Stimulated activated naive CD4-positive, alpha-beta T cell (primary cell): Measurements from ENCODE around the gene DCLK2.

ENCODE experiments used
- DNase-seq, 6 experiments: peaks; one replicate each; lab custom pipeline; 2025; lab: John Stamatoyannopoulos, UW

The DCLK2 gene

DNA sequence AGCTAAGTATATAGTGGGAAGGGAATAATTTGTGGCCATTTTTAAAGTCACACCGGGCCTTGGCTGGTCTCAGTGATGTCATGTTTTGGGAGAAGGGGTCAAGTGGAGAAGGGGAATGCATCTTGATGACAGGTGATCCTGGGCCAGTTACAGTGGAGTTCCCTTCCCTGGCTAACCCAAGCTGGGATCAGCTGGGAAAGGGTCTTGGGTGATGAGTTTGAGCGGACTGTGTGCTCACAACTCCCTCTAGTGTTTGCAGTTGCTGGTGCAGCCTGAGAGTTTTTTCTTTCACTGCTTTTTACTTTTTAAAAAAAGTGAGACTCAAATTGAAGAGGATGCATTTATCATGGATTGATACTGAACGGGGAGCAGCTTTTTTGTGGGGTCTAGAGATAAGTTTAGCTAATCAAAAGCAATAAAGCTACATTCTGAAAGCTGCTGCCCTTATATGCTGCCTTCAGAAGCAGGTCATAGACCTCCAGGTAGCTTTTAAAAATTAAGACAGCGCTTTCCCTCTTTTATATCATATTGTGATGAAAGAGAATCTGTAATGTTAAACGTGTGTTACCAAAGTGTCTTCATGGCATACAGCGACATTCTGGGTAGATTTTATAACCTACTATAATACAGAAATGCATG, 164.7 kb downstream of the DCLK2 start:
- DNase-seq = no peak

- no peak for DNase-seq
Observed at GRCh38 chr4:150243932-150244331, 165.7 kb downstream of the DCLK2 start.

GRCh38 chr4:150244600-150244999, 166.4 kb downstream of the DCLK2 start:
- no peak for DNase-seq

DNA sequence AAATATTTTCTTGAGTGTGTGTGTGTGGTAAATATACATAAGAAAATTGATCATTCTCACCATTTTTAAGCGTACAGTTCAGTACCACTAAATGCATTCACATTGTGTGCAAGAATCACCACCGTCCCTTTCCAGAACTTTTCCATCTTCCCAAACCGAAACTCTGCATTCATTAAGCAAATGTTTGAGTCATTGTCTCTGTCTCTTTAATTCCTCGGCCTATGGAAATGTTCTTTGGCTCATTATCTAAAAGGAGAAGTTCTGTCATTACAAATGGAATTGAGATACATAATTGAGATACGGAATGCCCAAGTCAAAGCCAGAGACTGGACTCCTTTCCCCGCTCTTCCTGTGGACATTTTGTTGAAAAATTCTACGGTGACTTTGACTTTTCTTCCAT, 168.9 kb downstream of the DCLK2 start:
- DNase-seq = no peak

GRCh38 chr4:150248181-150248580, 169.9 kb downstream of the DCLK2 start:
- no peak for DNase-seq

DNA sequence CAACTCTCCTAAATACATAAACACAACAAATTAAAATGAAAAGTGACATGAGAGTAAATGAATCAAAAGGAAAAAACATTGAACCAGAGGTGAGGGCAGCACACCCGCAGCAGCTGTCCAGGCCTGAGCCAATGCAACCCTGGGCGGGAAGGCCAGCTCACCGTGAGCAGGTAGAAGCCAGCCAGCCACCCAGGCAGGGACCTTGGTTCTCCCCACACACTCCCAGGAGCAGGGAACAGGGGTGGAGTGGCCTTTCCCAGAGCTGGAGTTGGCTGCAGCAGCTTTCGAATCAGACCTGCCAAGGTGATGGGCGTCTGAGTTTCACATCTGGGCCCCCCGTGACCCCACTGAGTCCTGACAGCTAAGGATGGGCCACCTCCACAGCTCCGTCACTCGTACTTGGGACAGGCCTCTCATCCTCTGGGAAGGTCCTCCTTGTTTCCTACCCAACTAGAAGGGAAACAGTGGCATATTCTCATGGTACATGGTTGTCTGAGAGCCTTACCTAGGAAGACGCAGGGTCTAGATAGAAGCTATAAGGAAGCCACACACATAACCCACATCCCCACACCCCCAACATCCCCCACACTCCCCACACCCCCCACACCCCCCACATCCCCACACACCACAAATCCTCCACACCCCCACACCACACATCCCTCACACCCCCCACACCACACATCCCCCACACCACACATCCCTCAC, 172.2 kb downstream of the DCLK2 start:
- DNase-seq = no peak

DNA sequence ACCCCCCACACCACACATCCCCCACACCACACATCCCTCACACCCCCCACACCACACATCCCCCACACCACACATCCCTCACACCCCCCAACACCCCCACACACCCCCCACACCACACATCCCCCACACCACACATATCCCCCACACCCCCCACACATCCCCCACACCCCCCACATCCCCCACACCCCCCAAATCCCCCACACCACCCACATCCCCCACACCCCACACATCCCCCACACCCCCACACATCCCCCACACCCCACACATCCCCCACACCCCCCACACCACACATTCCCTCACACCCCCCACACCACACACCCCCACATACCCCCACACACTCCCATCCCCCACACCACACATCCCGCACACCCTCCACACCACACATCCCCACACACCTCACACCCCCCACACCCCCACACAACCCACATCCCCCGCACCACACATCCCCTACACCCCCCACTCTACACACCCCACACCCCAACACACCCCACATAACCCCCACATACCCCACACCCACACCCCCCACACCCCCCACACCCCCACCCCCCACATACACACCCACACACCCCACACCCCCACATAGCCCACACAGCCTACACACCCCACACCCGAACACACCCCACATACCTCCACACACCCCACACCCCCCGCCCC, 172.9 kb downstream of the DCLK2 start:
- no peak for DNase-seq

- no peak for DNase-seq
Observed at GRCh38 chr4:150251752-150252190, 173.5 kb downstream of the DCLK2 start.

- DNase-seq = no peak
Observed at GRCh38 chr4:150252306-150252705, 174.1 kb downstream of the DCLK2 start.

DNA sequence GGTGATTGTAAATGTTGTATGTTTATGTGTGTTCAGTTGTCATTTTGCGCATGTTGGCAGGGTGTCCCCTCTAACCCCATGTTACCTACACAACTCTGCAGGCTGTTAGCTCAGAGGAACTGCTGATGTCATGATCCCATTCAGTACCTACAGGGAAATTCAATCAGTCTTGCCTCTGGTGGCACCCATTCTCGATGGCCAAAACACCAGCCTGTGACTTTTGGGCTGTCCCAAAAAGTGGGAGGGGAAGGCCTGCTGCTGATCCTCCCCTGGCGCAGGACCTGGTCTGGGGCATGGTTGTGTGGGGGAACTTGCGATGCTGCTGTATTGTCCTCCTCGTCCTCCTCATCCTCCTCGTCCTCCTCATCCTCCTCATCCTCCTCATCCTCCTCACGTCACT, 174.5 kb downstream of the DCLK2 start:
- no peak for DNase-seq

DNA sequence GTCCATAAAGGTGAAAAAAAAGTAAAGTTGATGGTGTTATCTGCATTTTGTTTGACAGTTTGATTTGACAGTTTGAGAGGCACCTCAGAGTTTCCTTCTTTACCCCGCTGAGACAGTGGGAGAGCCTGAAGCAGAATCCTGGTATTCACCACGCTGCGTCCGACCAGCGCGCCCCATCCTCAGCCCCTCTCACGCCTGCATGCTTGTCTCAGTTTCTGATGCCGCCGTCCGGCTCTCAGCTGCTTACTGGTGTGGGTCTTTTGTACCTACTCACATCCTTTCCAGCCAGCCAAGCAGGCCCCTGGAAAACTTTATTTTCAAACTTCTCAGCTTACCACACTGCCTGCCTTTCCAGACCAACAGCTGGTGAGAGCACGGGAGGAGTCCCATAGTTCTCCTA, 175.2 kb downstream of the DCLK2 start:
- no peak for DNase-seq

- DNase-seq = no peak
Observed at GRCh38 chr4:150253965-150254630, 175.9 kb downstream of the DCLK2 start.

GRCh38 chr4:150255610-150256224, 177.5 kb downstream of the DCLK2 start:
- DNase-seq = no peak

DNA sequence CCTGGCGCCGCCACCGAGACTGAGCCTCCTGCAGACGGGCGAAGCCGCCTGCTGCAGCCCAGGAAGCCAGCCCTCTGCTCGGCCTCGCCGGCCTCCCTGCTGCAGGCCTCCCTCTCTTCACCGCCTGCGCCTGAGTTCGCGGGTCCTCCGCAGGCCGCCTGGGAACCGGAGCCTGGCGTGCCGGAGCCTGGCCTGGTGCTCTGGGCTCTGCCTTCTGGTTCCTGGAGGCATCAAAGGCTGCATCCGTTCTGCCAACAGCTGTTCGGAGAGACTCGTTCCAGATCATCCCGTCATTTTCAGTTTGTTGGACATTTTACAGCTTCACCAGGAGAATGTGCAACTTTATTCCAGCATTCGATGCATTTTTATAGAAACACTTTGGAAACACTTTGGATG, 178.0 kb downstream of the DCLK2 start:
- DNase-seq = no peak

DNA sequence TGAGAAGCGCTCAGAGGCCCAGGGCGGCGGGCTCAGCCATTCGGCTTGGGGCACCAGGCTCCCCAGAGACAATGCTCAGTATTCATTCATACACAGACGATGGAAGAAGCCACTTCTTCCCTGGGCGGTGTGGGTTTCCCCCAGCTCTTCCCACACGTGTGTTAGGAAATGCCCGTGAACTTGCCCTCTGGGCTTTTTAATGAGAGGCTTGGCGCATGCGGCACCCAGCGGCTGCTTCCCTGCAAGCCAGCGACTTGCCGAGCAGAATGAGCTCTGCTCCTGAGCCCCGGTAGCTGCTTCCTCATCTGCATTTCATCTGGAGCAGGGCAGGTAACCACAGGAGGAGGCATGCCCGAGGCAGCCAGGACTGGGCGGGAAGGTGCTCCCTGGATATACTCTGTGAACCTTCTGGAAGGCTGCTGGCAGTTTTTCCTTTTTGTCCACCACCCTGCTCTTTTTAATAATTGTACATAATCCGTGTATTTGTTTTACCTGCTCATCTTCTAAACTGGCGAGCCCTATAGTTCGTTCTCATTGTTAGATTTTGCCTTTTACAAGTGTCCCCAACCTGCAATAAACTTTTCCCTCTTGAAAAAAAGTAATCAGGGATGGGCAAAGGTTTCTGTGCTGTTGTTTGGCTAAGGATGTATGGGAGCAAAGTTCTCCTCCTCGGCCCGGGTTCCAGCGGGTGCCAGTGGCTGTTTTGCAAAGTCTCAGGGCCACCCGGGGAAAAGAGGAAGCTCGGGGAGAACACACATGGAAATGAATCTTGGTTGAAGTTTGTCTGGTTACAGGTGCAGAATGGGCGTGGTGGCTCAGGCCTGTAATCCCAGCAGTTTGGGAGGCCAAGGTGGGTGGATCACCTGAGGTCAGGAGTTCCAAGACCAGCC, 178.8 kb downstream of the DCLK2 start:
- DNase-seq = no peak

DNA sequence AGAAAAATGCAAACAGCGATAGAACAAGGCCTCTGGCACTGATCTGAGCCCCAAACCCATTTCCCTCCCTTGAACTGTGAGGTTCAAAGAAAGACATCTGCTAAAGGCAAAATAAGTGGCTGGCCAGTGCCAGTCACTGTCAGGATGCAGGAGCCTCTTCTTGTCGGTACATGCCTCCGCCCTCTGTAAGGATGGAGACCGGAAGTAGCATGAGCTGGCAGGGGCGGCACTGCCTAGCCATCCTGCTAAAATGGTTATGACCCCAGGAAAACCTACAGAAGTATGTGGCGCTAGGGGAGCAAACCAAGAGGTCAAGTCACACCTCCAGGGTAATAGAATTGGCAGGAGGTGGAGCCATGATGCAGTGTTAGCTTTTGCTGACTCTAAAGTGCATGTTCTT, 180.3 kb downstream of the DCLK2 start:
- DNase-seq = no peak

DNA sequence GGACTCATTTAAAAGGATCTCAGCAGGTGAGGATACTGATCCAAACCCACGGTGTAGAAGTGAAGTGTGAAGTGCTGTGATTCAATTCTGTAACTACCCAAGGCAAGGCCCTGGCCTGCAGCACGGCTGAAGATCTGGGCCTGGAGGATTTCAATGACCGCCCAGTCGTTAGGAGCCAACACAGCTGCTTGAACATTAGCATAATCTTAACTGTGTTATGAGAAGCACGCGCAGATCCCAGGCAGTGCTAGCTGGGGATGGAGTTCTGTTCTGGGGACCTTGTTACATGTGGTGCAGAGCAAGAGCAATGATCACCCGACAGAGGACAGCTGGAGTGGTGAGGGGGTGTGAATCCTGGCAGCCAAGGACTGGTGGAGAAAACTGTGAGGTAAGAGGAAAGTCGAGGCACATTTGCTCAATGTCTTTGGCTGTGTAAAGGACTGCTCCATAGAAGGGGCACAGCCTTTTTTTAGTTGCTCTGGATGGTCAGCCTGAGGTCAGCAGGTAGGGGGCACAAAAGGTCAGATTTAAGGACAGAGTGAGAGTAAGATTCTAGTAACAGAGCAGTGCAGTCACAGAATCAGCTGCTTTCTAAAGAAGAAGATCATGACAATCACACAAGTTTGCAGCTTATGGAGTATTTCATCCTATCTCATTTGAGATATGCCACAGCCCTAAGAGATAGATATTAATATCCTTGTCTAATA, 181.8 kb downstream of the DCLK2 start:
- DNase-seq = no peak

GRCh38 chr4:150261571-150261970, 183.3 kb downstream of the DCLK2 start:
- no peak for DNase-seq

DNA sequence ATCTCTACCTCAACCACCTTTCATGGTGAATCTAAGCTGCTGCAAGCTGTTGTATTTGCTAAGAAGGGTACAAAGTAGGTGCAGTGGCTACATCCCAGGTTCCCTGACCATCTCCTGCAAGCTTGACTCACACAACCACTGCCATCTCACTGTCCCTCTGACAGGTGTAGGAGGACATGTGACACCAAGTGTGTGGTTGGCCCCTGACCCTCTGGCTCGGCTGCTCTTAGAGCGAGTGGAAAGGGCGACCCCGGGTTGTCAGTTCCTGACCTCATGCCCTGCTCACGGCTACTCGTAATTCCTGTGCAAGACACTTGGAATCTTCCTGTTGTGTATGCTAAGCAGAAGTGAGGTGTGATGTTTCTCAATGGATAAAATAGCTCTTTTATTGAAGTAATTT, 184.4 kb downstream of the DCLK2 start:
- no peak for DNase-seq

- DNase-seq = no peak
Observed at GRCh38 chr4:150264595-150265161, 186.4 kb downstream of the DCLK2 start.
